K562 (cell line): ENCODE data around the gene HOXB5. TPM values are rescaled to one million over a fixed set of nuclear protein-coding genes. Genes with fewer than 3 reads are reported as not detected.

Source experiments
- CREB5 ChIP-seq: fragments of 250-450 bp; sonication (Bioruptor Pico); IDR thresholded peaks from 2 replicates; pipeline ENCODE4 v1.5.0; 2020; ENCODE audit warnings: mild to moderate bottlenecking
- CTCFL ChIP-seq: IDR thresholded peaks from 2 replicates; pipeline ENCODE4 v1.6.1; 2011; ENCODE audit warnings: borderline replicate concordance, low read depth, mild to moderate bottlenecking, moderate library complexity, low read length; ENCODE audit not compliant: insufficient read depth, poor library complexity, severe bottlenecking
- FOXO4 ChIP-seq: fragments of 450-650 bp; formaldehyde crosslinking; IDR thresholded peaks from 2 replicates; pipeline ENCODE4 v1.4.0; 2020; ENCODE audit warnings: mild to moderate bottlenecking, moderate library complexity
- MED1 ChIP-seq: sonication (generic); formaldehyde crosslinking; IDR thresholded peaks from 2 replicates; pipeline ENCODE4 v1.8.1; 2023; ENCODE audit warnings: missing genetic modification reagents, borderline replicate concordance
- MTA2 ChIP-seq: fragments of 450-650 bp; IDR thresholded peaks from 2 replicates; pipeline ENCODE4 v1.6.1; 2016; ENCODE audit warnings: low read depth
- MTF1 ChIP-seq: fragments of 250-450 bp; sonication (Bioruptor Pico); IDR thresholded peaks from 2 replicates; pipeline ENCODE4 v1.9.0; 2021; ENCODE audit warnings: moderate library complexity, mild to moderate bottlenecking, inconsistent platforms, borderline replicate concordance
- NR1H2 ChIP-seq: sonication (generic); formaldehyde crosslinking; IDR thresholded peaks from 2 replicates; pipeline ENCODE4 v1.4.0; 2020; ENCODE audit warnings: mild to moderate bottlenecking, missing genetic modification reagents
- PURB ChIP-seq: sonication (generic); formaldehyde crosslinking; IDR thresholded peaks from 2 replicates; pipeline ENCODE4 v1.9.0; 2021; ENCODE audit warnings: low read depth, mild to moderate bottlenecking, missing genetic modification reagents
- RBM25 ChIP-seq: fragments of 200-400 bp; formaldehyde crosslinking; IDR thresholded peaks from 2 replicates; pipeline ENCODE4 v1.6.1; 2018; ENCODE audit warnings: low read length, low read depth, moderate library complexity; ENCODE audit not compliant: severe bottlenecking
- RBM39 ChIP-seq: fragments of 200-400 bp; formaldehyde crosslinking; optimal IDR thresholded peaks from 2 replicates; pipeline ENCODE3; 2018; ENCODE audit warnings: low read depth, low read length
- RNF2 ChIP-seq: sonication (generic); IDR thresholded peaks from 2 replicates; pipeline ENCODE4 v1.6.1; 2016
- SMAD2 ChIP-seq: fragments of 150-350 bp; IDR thresholded peaks from 2 replicates; pipeline ENCODE4 v1.6.1; 2014; ENCODE audit warnings: low read depth, mild to moderate bottlenecking, low read length
- SMAD4 ChIP-seq: fragments of 250-450 bp; sonication (Bioruptor Pico); conservative IDR thresholded peaks from 2 replicates; pipeline ENCODE4 v1.8.0; 2021; ENCODE audit warnings: inconsistent platforms, mild to moderate bottlenecking, moderate library complexity
- SNRNP70 ChIP-seq: fragments of 200-400 bp; formaldehyde crosslinking; optimal IDR thresholded peaks from 2 replicates; pipeline ENCODE3; 2017; ENCODE audit warnings: low read depth, low read length
- SRSF3 ChIP-seq: fragments of 200-400 bp; formaldehyde crosslinking; IDR thresholded peaks from 2 replicates; pipeline ENCODE4 v1.6.1; 2016; ENCODE audit warnings: mild to moderate bottlenecking, low read length, moderate library complexity; ENCODE audit not compliant: insufficient read depth
- TEAD1 ChIP-seq, 2 experiments: fragments of 450-650 bp in 1 of 2; sonication (generic) in 1 of 2; formaldehyde crosslinking; IDR thresholded peaks; 2 replicates each; pipeline versions ENCODE4 v1.4.0 to v1.8.0; 2020 to 2022; ENCODE audit warnings: mild to moderate bottlenecking in 2 of 2, missing genetic modification reagents in 1 of 2
- WHSC1 ChIP-seq: IDR thresholded peaks from one replicate; pipeline ENCODE4 v1.6.1; 2012; ENCODE audit warnings: low read length, control low read depth, inconsistent platforms
- ZMIZ1 ChIP-seq, 2 experiments: fragments of 150-350 bp in 1 of 2; IDR thresholded peaks; 2 replicates each; pipeline ENCODE4 v1.6.1; 2012 to 2016; ENCODE audit warnings: low read depth in 2 of 2, low read length in 2 of 2, mild to moderate bottlenecking in 1 of 2, moderate library complexity in 1 of 2
- polyA plus RNA-seq, 8 experiments: library from polyadenylated mRNA; depleted of rRNA in 4 of 8; stranded (reverse) in 5 of 8; unstranded in 3 of 8; fragments of >200 nt; fragmentation: Nextera tagmentation in 2 of 8; fragmentation: Illumina TruSeq in 1 of 8; extraction: Ambion mirVana in 2 of 8; extraction: Trizol in 1 of 8; gene quantifications; 2 replicates each; pipeline versions ENCODE4 v1.2.1 to v1.2.3, GENCODE V29; 2011 to 2014; ENCODE audit warnings: inconsistent platforms in 1 of 8, missing spikeins in 1 of 8
- total RNA-seq, 7 experiments: library from RNA; depleted of rRNA in 6 of 7; stranded (reverse); fragments of >200 nt in 6 of 7; fragmentation: Illumina TruSeq in 2 of 7; extraction: Trizol in 2 of 7; gene quantifications; 2 replicates each; pipeline versions ENCODE4 v1.2.1 to v1.2.3, GENCODE V29; 2011 to 2021; ENCODE audit warnings: low replicate concordance in 1 of 7

Gene HOXB5
- total and polyA plus RNA-seq, 9 of the 15 experiments (the other 6 are each of a cell fraction or from before 2014, with no cell fraction given) = 0.24 to 2.7 (median 0.65) TPM

- TF ChIP-seq ZMIZ1 (IDR thresholded peaks at IDR 0.05; ENCODE audit: low read depth in 2 of 2, low read length in 2 of 2) = peak in 1 of 2 experiments; percentile 61; a peak in 1 of 4 replicates
- no peak for TF ChIP-seq PURB (CRISPR knock-in tag)
- TF ChIP-seq WHSC1 = no peak
- TF ChIP-seq FOXO4 (CRISPR knock-in tag) = no peak
- no peak for TF ChIP-seq SMAD2
- TF ChIP-seq RNF2 = peak; percentile 64
- no peak for TF ChIP-seq CREB5 (CRISPR knock-in tag)
- TF ChIP-seq SMAD4 (CRISPR knock-in tag) = peak; percentile 85
- no peak for TF ChIP-seq SRSF3
- TF ChIP-seq TEAD1 (CRISPR knock-in tag; IDR thresholded peaks at IDR 0.05) = no peak
- no peak for TF ChIP-seq MTF1
- TF ChIP-seq RBM25 = no peak
- no peak for TF ChIP-seq SNRNP70
- TF ChIP-seq RBM39 = no peak
- TF ChIP-seq MED1 (CRISPR knock-in tag) = no peak
- no peak for TF ChIP-seq CTCFL
- TF ChIP-seq NR1H2 (CRISPR knock-in tag) = no peak
- TF ChIP-seq MTA2 = peak; percentile 46
These were observed 37.5 kb upstream of the HOXB5 start (continued) for GRCh38 chr17:48630925-48631692.
